H1 (cell line): ENCODE data around the gene H1-8. TPM values are rescaled to one million over a fixed set of nuclear protein-coding genes. Genes with fewer than 3 reads are reported as not detected.

Experiments used
- KDM5A ChIP-seq: fragments of 200-600 bp; IDR thresholded peaks from 2 replicates; pipeline ENCODE4 v1.7.1; 2012; ENCODE audit warnings: mild to moderate bottlenecking, low read length, inconsistent platforms, mixed read lengths
- polyA plus RNA-seq, 7 experiments: library from polyadenylated mRNA; depleted of rRNA in 3 of 7; stranded (reverse) in 5 of 7; unstranded in 2 of 7; fragments of >200 nt in 5 of 7; fragments of 200-250 nt in 2 of 7; gene quantifications; 1 replicate in 5 of 7; 2 replicates in 1 of 7; 4 replicates in 1 of 7; pipeline versions ENCODE4 v1.2.1 to v1.2.3, GENCODE V29; 2011 to 2013; ENCODE audit warnings: missing spikeins in 2 of 7, mixed read lengths in 2 of 7
- total RNA-seq: library from RNA; stranded (reverse); fragmentation: NEBNext Ultra II Directional; extraction: Animal tissue kit (Norgen Biotek cat#: 25700); gene quantifications from 2 replicates; pipeline ENCODE4 v1.2.1, GENCODE V29; 2021

Gene H1-8
- total and polyA plus RNA-seq, 2 of the 8 experiments (the other 6 are each of a cell fraction or from before 2014, with no cell fraction given) = not detected

GRCh38 chr3:129542747-129543146 is 228 bp upstream of the H1-8 start (continued):
- no peak for TF ChIP-seq KDM5A
